Measurements from ENCODE around the gene XYLT1.
A peak's percentile ranks its signal among the peaks of the same experiment; 100 is the strongest.

The XYLT1 gene

DNA sequence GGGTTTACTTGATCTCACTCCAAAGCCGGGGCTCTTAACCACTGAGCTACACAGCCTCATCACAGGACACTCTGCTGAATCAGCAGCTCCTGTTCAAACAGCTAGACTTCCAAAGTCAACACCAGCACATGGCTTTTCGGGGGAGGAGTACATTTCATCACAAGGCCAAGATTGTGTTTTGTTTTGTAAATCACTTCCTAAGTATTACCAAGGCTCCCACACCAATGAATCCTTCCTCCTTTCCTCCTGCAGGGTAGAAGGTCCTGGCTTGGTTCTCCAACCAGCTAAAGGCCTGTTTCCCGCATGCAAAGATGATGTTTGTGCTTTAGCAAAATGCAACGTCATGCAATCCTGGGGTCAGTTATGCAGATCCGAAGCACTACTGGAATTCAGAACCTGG, 152.5 kb downstream of the XYLT1 start:
- no peak overlapping the region for H3K9ac ChIP-seq (ENCODE audit: low read length)
- no peaks in the 10 kb centered on the region for H3K4me1 ChIP-seq (ENCODE audit: control insufficient read depth, insufficient read depth, low read depth, low read length)
- no peaks in the 10 kb centered on the region for H3K27me3 ChIP-seq (ENCODE audit: control insufficient read depth in 1 of 2, insufficient read depth in 1 of 2, low read length in 2 of 2)
- no peak for DNase-seq
- no peak overlapping the region for H3K18ac ChIP-seq (ENCODE audit: low read depth in 1 of 2, low read length in 2 of 2)
- H4K91ac ChIP-seq (ENCODE audit: low read length) = no peak overlapping the region
- H2BK120ac ChIP-seq (ENCODE audit: low read depth, low read length) = no peak overlapping the region
- no peak overlapping the region for H3K4me2 ChIP-seq (ENCODE audit: low read length, poor library complexity, severe bottlenecking)
- H3K79me1 ChIP-seq (replicated peaks; ENCODE audit: low read length, poor library complexity, severe bottlenecking) = no peaks in the 10 kb centered on the region
- no peaks in the 10 kb centered on the region for H3K9me3 ChIP-seq (ENCODE audit: control insufficient read depth, low read length)
- H3K23ac ChIP-seq (ENCODE audit: low read length in 2 of 2) = no peak overlapping the region
- no peak overlapping the region for H3K27ac ChIP-seq (ENCODE audit: low read length, poor library complexity, severe bottlenecking)
- no peak overlapping the region for H2BK5ac ChIP-seq (ENCODE audit: low read depth, low read length, poor library complexity, severe bottlenecking)
- no peak overlapping the region for H2AK5ac ChIP-seq (ENCODE audit: low read length, severe bottlenecking)
- H2BK15ac ChIP-seq (ENCODE audit: low read depth, poor library complexity, severe bottlenecking) = no peak overlapping the region
- no peak overlapping the region for H3K4me3 ChIP-seq (ENCODE audit: insufficient read depth in 1 of 2, low read depth in 1 of 2, low read length in 2 of 2)
- no peaks in the 10 kb centered on the region for H3K36me3 ChIP-seq (ENCODE audit: control insufficient read depth in 1 of 2, insufficient read depth in 2 of 2, low read depth in 1 of 2, low read length in 2 of 2)
- no peak overlapping the region for H3K4ac ChIP-seq (ENCODE audit: low read depth in 1 of 2, low read length in 2 of 2)
- no peak overlapping the region for H2BK12ac ChIP-seq (ENCODE audit: low read length in 2 of 2)
- H2AFZ ChIP-seq (ENCODE audit: low read depth, low read length) = no peak overlapping the region
- no peak overlapping the region for H4K8ac ChIP-seq (ENCODE audit: low read length)
- 73% methylated on average over 5 of the region's 5 CpGs for WGBS
- H3K14ac ChIP-seq (ENCODE audit: low read length in 2 of 2) = no peak overlapping the region

DNA sequence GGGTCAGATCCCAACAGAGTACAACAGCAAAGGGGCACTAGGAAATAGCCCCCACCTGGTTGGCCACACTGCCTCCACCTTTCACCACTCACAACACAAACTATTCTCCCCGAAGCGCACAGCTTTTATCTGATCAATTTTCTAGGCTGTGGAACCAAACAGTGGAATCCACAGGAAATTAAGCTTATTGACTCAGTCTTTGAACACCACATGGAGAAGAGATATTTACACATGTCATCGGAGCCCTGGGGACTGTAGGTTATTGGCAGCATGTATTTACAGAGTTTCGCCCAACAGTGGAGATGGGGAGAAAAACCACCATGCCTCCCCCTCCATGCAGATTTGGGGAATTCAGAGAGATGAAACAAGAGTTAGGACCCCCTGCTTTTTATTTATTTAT, 154.8 kb downstream of the XYLT1 start:
- Histone ChIP-seq H3K4me2 (ENCODE audit: low read length, poor library complexity, severe bottlenecking) (no peak overlapping the region), H4K91ac (ENCODE audit: low read length) (no peak overlapping the region), H3K27ac (ENCODE audit: low read length, poor library complexity, severe bottlenecking) (no peak overlapping the region), H3K18ac (ENCODE audit: low read depth in 1 of 2, low read length in 2 of 2) (no peak overlapping the region), H3K4ac (ENCODE audit: low read depth in 1 of 2, low read length in 2 of 2) (no peak overlapping the region), H4K8ac (ENCODE audit: low read length) (no peak overlapping the region), H2AFZ (ENCODE audit: low read depth, low read length) (no peak overlapping the region), H3K14ac (ENCODE audit: low read length in 2 of 2) (no peak overlapping the region), H2BK15ac (ENCODE audit: low read depth, poor library complexity, severe bottlenecking) (no peak overlapping the region), H2AK5ac (ENCODE audit: low read length, severe bottlenecking) (no peak overlapping the region), H3K9ac (ENCODE audit: low read length) (no peak overlapping the region), H3K23ac (ENCODE audit: low read length in 2 of 2) (no peak overlapping the region), H3K9me3 (ENCODE audit: control insufficient read depth, low read length) (no peaks in the 10 kb centered on the region), H2BK5ac (ENCODE audit: low read depth, low read length, poor library complexity, severe bottlenecking) (no peak overlapping the region), H2BK12ac (ENCODE audit: low read length in 2 of 2) (no peak overlapping the region), H2BK120ac (ENCODE audit: low read depth, low read length) (no peak overlapping the region), H3K4me3 (ENCODE audit: insufficient read depth in 1 of 2, low read depth in 1 of 2, low read length in 2 of 2) (no peak overlapping the region), H3K4me1 (ENCODE audit: control insufficient read depth, insufficient read depth, low read depth, low read length) (no peaks in the 10 kb centered on the region), H3K27me3 (ENCODE audit: control insufficient read depth in 1 of 2, insufficient read depth in 1 of 2, low read length in 2 of 2) (no peaks in the 10 kb centered on the region), H3K36me3 (ENCODE audit: control insufficient read depth in 1 of 2, insufficient read depth in 2 of 2, low read depth in 1 of 2, low read length in 2 of 2) (no peaks in the 10 kb centered on the region), H3K79me1 (replicated peaks; ENCODE audit: low read length, poor library complexity, severe bottlenecking) (no peaks in the 10 kb centered on the region)
- no peak for DNase-seq
- WGBS = 85% methylated on average over 3 of the region's 4 CpGs

- Histone ChIP-seq H3K4me3 (ENCODE audit: insufficient read depth in 1 of 2, low read depth in 1 of 2, low read length in 2 of 2) (no peak overlapping the region), H4K91ac (ENCODE audit: low read length) (no peak overlapping the region), H3K27ac (ENCODE audit: low read length, poor library complexity, severe bottlenecking) (no peak overlapping the region), H4K8ac (ENCODE audit: low read length) (no peak overlapping the region), H3K14ac (ENCODE audit: low read length in 2 of 2) (no peak overlapping the region), H3K36me3 (ENCODE audit: control insufficient read depth in 1 of 2, insufficient read depth in 2 of 2, low read depth in 1 of 2, low read length in 2 of 2) (no peaks in the 10 kb centered on the region), H3K23ac (ENCODE audit: low read length in 2 of 2) (no peak overlapping the region), H3K4ac (ENCODE audit: low read depth in 1 of 2, low read length in 2 of 2) (no peak overlapping the region), H2BK15ac (ENCODE audit: low read depth, poor library complexity, severe bottlenecking) (no peak overlapping the region), H3K27me3 (ENCODE audit: control insufficient read depth in 1 of 2, insufficient read depth in 1 of 2, low read length in 2 of 2) (no peaks in the 10 kb centered on the region), H3K79me1 (replicated peaks; ENCODE audit: low read length, poor library complexity, severe bottlenecking) (no peaks in the 10 kb centered on the region), H2BK5ac (ENCODE audit: low read depth, low read length, poor library complexity, severe bottlenecking) (no peak overlapping the region), H3K4me1 (ENCODE audit: control insufficient read depth, insufficient read depth, low read depth, low read length) (no peaks in the 10 kb centered on the region), H3K4me2 (ENCODE audit: low read length, poor library complexity, severe bottlenecking) (no peak overlapping the region), H3K9ac (ENCODE audit: low read length) (peak overlapping the region; percentile 40), H3K18ac (ENCODE audit: low read depth in 1 of 2, low read length in 2 of 2) (no peak overlapping the region), H2BK120ac (ENCODE audit: low read depth, low read length) (no peak overlapping the region), H2BK12ac (ENCODE audit: low read length in 2 of 2) (no peak overlapping the region), H2AK5ac (ENCODE audit: low read length, severe bottlenecking) (no peak overlapping the region), H3K9me3 (ENCODE audit: control insufficient read depth, low read length) (no peaks in the 10 kb centered on the region), H2AFZ (ENCODE audit: low read depth, low read length) (no peak overlapping the region)
- DNase-seq = no peak
- WGBS = 60% methylated on average over 7 of the region's 7 CpGs
Observed at GRCh38 chr16:17313793-17314547, 156.8 kb downstream of the XYLT1 start.

DNA sequence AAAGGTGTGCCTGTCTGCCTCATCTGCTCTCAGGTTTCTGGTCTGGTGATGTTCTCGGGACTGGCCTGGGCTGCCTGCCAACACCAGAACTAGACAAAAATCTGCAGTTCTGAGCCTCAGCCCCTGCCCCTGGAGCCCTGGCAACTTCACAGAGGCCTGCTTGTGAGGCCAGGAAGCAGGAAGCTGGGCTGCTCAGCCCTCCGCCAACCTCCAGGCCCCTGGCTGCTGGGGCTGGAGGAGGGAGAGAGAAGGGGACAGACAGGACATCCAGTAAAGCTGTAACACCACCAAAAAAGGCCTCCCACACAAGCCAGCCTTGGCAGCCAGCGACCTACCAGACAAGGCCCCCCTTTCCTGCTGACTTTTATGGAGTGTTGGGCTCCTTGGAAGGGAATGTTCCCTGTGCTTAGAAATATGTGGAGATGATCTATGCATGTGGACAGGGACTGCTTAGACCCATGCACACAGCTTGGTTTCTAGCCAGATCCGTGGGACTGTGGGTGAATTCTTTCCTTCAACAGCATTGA, 157.6 kb downstream of the XYLT1 start:
- Histone ChIP-seq H3K27ac (ENCODE audit: low read length, poor library complexity, severe bottlenecking) (no peak overlapping the region), H3K4me2 (ENCODE audit: low read length, poor library complexity, severe bottlenecking) (no peak overlapping the region), H2BK15ac (ENCODE audit: low read depth, poor library complexity, severe bottlenecking) (no peak overlapping the region), H2BK5ac (ENCODE audit: low read depth, low read length, poor library complexity, severe bottlenecking) (no peak overlapping the region), H2AK5ac (ENCODE audit: low read length, severe bottlenecking) (no peak overlapping the region), H3K9ac (ENCODE audit: low read length) (peak overlapping the region; percentile 40), H3K4me3 (ENCODE audit: insufficient read depth in 1 of 2, low read depth in 1 of 2, low read length in 2 of 2) (no peak overlapping the region), H3K79me1 (replicated peaks; ENCODE audit: low read length, poor library complexity, severe bottlenecking) (no peaks in the 10 kb centered on the region), H3K4ac (ENCODE audit: low read depth in 1 of 2, low read length in 2 of 2) (no peak overlapping the region), H4K8ac (ENCODE audit: low read length) (no peak overlapping the region), H3K23ac (ENCODE audit: low read length in 2 of 2) (no peak overlapping the region), H3K4me1 (ENCODE audit: control insufficient read depth, insufficient read depth, low read depth, low read length) (no peaks in the 10 kb centered on the region), H3K36me3 (ENCODE audit: control insufficient read depth in 1 of 2, insufficient read depth in 2 of 2, low read depth in 1 of 2, low read length in 2 of 2) (no peaks in the 10 kb centered on the region), H3K9me3 (ENCODE audit: control insufficient read depth, low read length) (no peaks in the 10 kb centered on the region), H2BK12ac (ENCODE audit: low read length in 2 of 2) (no peak overlapping the region), H3K27me3 (ENCODE audit: control insufficient read depth in 1 of 2, insufficient read depth in 1 of 2, low read length in 2 of 2) (no peaks in the 10 kb centered on the region), H4K91ac (ENCODE audit: low read length) (no peak overlapping the region), H3K14ac (ENCODE audit: low read length in 2 of 2) (no peak overlapping the region), H3K18ac (ENCODE audit: low read depth in 1 of 2, low read length in 2 of 2) (no peak overlapping the region), H2BK120ac (ENCODE audit: low read depth, low read length) (no peak overlapping the region), H2AFZ (ENCODE audit: low read depth, low read length) (no peak overlapping the region)
- 67% methylated on average over 2 of the region's 4 CpGs for WGBS
- DNase-seq = no peak

Measured in mesenchymal stem cell (in vitro differentiated cells and primary cell).